MM.1S (cell line): Measurements from ENCODE around the gene COL27A1.

ENCODE experiments used
- CTCF ChIP-seq: fragments of 300-600 bp; sonication (generic); IDR thresholded peaks from 2 replicates; pipeline ENCODE4 v1.5.1; 2016; ENCODE audit warnings: antibody characterized with exemption, low read length, mixed read lengths
- EZH2 ChIP-seq: fragments of 300-600 bp; sonication (generic); optimal IDR thresholded peaks from 2 replicates; pipeline ENCODE3; 2017; ENCODE audit warnings: low read depth, mild to moderate bottlenecking, antibody characterized with exemption, low read length, mixed read lengths

- TF ChIP-seq CTCF (no peak), EZH2 (no peak)
These were observed 101.5 kb downstream of the COL27A1 start for GRCh38 chr9:114256827-114257328.
